Activated naive CD4-positive, alpha-beta T cell treated with anti-CD3 and anti-CD28 coated beads, Interleukin-2, amount 50 U/mL, for 24 hours (primary cell): Measurements from ENCODE around the gene ANKRD20A1.
"Not testable (repeated sequence)": the region's sequence is repeated elsewhere in the genome, so short reads cannot be mapped to it uniquely, and the experiment has no call there.

Experiments
- H3K27ac Mint-ChIP-seq: one replicate; pipeline ENCODE4 v1.8.0; 2021; ENCODE audit warnings: mild to moderate bottlenecking, mixed read lengths
- H3K27me3 Mint-ChIP-seq: one replicate; pipeline ENCODE4 v1.8.0; 2021; ENCODE audit warnings: mixed read lengths
- H3K36me3 Mint-ChIP-seq: one replicate; pipeline ENCODE4 v1.8.0; 2021; ENCODE audit warnings: mixed read lengths
- H3K4me1 Mint-ChIP-seq: one replicate; pipeline ENCODE4 v1.8.0; 2021; ENCODE audit warnings: mixed read lengths
- H3K4me3 Mint-ChIP-seq: one replicate; pipeline ENCODE4 v1.8.0; 2021; ENCODE audit warnings: mild to moderate bottlenecking, mixed read lengths
- H3K9me3 Mint-ChIP-seq: one replicate; pipeline ENCODE4 v1.8.0; 2021; ENCODE audit warnings: mixed read lengths

Gene ANKRD20A1

DNA sequence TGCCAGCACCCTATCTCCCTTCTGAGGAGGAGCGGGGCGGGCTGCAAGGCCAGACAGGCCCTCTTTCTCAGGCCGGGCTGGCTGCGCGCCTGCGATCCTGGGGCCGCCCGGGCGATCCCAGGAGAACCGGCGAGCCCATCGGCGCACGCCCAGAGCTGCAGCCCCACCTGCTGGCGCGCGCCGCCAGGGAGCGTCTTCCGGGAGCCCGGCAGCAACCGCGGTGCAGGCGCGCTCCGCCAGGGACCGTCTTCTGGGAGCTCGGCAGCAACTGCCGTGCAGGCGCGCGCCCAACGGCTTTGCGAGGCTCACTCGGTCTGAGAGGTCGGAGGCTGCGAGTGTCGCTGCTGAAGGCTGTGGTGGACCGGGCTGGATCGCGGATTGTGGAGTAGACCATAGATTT lies at the start of gene ANKRD20A1:
ANKRD20A1 (plus strand) TSS at position 61 of the 400 bp plus-strand sequence. CDS start 496 bp downstream, outside the sequence.
- not testable (repeated sequence) for H3K36me3 Mint-ChIP-seq, H3K27me3 Mint-ChIP-seq, H3K4me3 Mint-ChIP-seq, H3K9me3 Mint-ChIP-seq, H3K4me1 Mint-ChIP-seq, H3K27ac Mint-ChIP-seq

- H3K27me3 Mint-ChIP-seq, H3K4me1 Mint-ChIP-seq, H3K9me3 Mint-ChIP-seq, H3K4me3 Mint-ChIP-seq, H3K36me3 Mint-ChIP-seq, H3K27ac Mint-ChIP-seq: not testable (repeated sequence)
Observed at GRCh38 chr9:67832088-67832487, 26.6 kb upstream of the ANKRD20A1 start.
